Keratinocyte (primary cell): ENCODE results near the gene TULP1. TPM values are rescaled to one million over a fixed set of nuclear protein-coding genes. Genes with fewer than 3 reads are reported as not detected.

Experiments used
- DNase-seq: peaks from one replicate; pipeline ENCODE4 v3.0.0-alpha.2; 2011; ENCODE audit warnings: low read depth, missing footprints, low spot score
- FAIRE-seq: peaks from 2 replicates; lab custom pipeline; 2011; peaks lifted over from hg19 to GRCh38; lab: Jason Lieb, UNC
- H2AFZ ChIP-seq: 2 replicates; pipeline ENCODE4 v1.6.0; 2012; ENCODE audit warnings: low read length, control low read depth, inconsistent platforms; ENCODE audit not compliant: control insufficient read depth
- H3K27ac ChIP-seq: 2 replicates; pipeline ENCODE4 v1.5.1; 2011; ENCODE audit warnings: low read length; ENCODE audit not compliant: control insufficient read depth, insufficient read depth
- H3K27me3 ChIP-seq: 3 replicates; pipeline ENCODE4 v1.6.0; 2011; ENCODE audit warnings: low read length; ENCODE audit not compliant: control insufficient read depth, insufficient read depth; ENCODE audit errors: extremely low read depth
- H3K36me3 ChIP-seq, 2 experiments: 2 replicates in 1 of 2; 3 replicates in 1 of 2; pipeline ENCODE4 v1.5.1; 2011; ENCODE audit warnings: low read length in 2 of 2, mild to moderate bottlenecking in 1 of 2; ENCODE audit not compliant: control insufficient read depth in 2 of 2, insufficient read depth in 2 of 2; ENCODE audit errors: extremely low read depth in 1 of 2
- H3K4me1 ChIP-seq: 3 replicates; pipeline ENCODE4 v1.5.1; 2011; ENCODE audit warnings: low read length; ENCODE audit not compliant: control insufficient read depth, insufficient read depth; ENCODE audit errors: extremely low read depth
- H3K4me2 ChIP-seq: 3 replicates; pipeline ENCODE4 v1.6.0; 2011; ENCODE audit warnings: low read depth, low read length; ENCODE audit not compliant: control insufficient read depth, insufficient read depth; ENCODE audit errors: extremely low read depth
- H3K4me3 ChIP-seq, 3 experiments: fragments of 200-600 bp in 1 of 3; sonication (generic) in 1 of 3; 2 replicates in 2 of 3; 3 replicates in 1 of 3; pipeline ENCODE4 v1.5.1; 2011 to 2016; ENCODE audit warnings: low read length in 3 of 3, mild to moderate bottlenecking in 3 of 3, control low read depth in 2 of 3, inconsistent platforms in 1 of 3, low read depth in 1 of 3, mixed read lengths in 1 of 3, mixed run types in 1 of 3, moderate library complexity in 1 of 3; ENCODE audit not compliant: control insufficient read depth in 2 of 3, insufficient read depth in 2 of 3; ENCODE audit errors: extremely low read depth in 1 of 3
- H3K79me2 ChIP-seq: 2 replicates; pipeline ENCODE4 v1.6.0; 2012; ENCODE audit warnings: low read length; ENCODE audit not compliant: control insufficient read depth, insufficient read depth
- H3K9ac ChIP-seq: 3 replicates; pipeline ENCODE4 v1.6.0; 2011; ENCODE audit warnings: low read length; ENCODE audit not compliant: control insufficient read depth, insufficient read depth; ENCODE audit errors: extremely low read depth
- H3K9me1 ChIP-seq: 3 replicates; pipeline ENCODE4 v1.6.0; 2011; ENCODE audit warnings: low read length; ENCODE audit not compliant: control insufficient read depth, insufficient read depth; ENCODE audit errors: extremely low read depth
- H3K9me3 ChIP-seq: 2 replicates; pipeline ENCODE4 v1.5.1; 2012; ENCODE audit warnings: low read depth, low read length; ENCODE audit not compliant: control insufficient read depth
- H4K20me1 ChIP-seq: 3 replicates; pipeline ENCODE4 v1.6.0; 2011; ENCODE audit warnings: low read length; ENCODE audit not compliant: control insufficient read depth, insufficient read depth; ENCODE audit errors: extremely low read depth
- dilution Hi-C: fragments of 300-500 bp; cut with MboI; formaldehyde crosslinking; loops from one replicate; pipeline ENCODE4 v1.7.0; 2020; ENCODE audit warnings: low sequenced_read_pairs; ENCODE audit not compliant: extremely low pct_ligation_motif_present
- polyA plus RNA-seq, 5 experiments: library from polyadenylated mRNA; depleted of rRNA in 3 of 5; stranded (reverse) in 3 of 5; stranded (forward) in 1 of 5; unstranded in 1 of 5; fragments of >200 nt; gene quantifications; 1 replicate in 1 of 5; 2 replicates in 3 of 5; 3 replicates in 1 of 5; pipeline versions ENCODE4 v1.2.1 to v1.2.3, GENCODE V29; 2011 to 2012; ENCODE audit warnings: missing spikeins in 2 of 5, low read depth in 1 of 5, low replicate concordance in 1 of 5
- small RNA-seq, 3 experiments: library from RNA; depleted of rRNA; stranded (forward); fragments of <200 nt; gene quantifications; one replicate each; pipeline ENCODE3, GENCODE V24; 2012; ENCODE audit warnings: low read depth in 3 of 3, low replicate concordance in 1 of 3; ENCODE audit not compliant: insufficient read length in 3 of 3
- TF ChIP-seq, protein P1 (sequence below), 3 experiments: IDR thresholded peaks in 1 of 3; conservative IDR thresholded peaks in 1 of 3; optimal IDR thresholded peaks in 1 of 3; 2 replicates in 2 of 3; 3 replicates in 1 of 3; pipeline versions ENCODE3 to v1.5.1; 2011; ENCODE audit warnings: low read length in 3 of 3, mild to moderate bottlenecking in 3 of 3, moderate library complexity in 2 of 3, control low read depth in 1 of 3, inconsistent platforms in 1 of 3; ENCODE audit not compliant: insufficient read depth in 2 of 3; ENCODE audit errors: extremely low read depth in 1 of 3

The TULP1 gene
- polyA plus RNA-seq, 1 donor (not counting 4 experiments of a cell fraction or from before 2014, with no cell fraction given) = not detected

DNA sequence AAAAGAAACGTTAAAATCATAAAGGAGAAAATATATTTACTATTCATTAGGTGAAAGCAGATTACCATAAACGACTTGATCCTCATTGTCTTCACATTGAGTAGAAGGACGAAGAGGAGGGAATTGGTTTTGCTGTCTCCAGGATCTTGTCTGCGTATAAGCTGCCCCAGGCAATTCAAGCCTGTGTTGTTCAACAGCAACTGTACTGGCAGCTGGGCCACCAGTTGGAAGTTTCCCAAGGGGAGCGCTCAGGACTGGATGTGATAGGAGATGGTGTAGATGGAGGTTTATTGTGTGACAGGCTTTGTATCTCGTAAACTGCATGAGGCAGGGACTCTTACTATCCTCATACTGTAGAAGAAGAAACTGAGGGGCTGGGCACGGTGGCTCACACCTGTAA is 64.5 kb downstream of the TULP1 start:
- Histone ChIP-seq H3K79me2 (peaks cover 1% of the 10 kb centered on the region), H3K9me3 (no peaks in the 10 kb centered on the region), H2AFZ (no peak overlapping the region), H4K20me1 (no peaks in the 10 kb centered on the region), H3K27me3 (no peaks in the 10 kb centered on the region), H3K4me2 (no peak overlapping the region), H3K9me1 (no peaks in the 10 kb centered on the region), H3K9ac (no peak overlapping the region), H3K27ac (no peak overlapping the region), H3K4me1 (peaks cover 13% of the 10 kb centered on the region), H3K36me3 (no peaks in the 10 kb centered on the region), H3K4me3 (no peak overlapping the region)
- TF ChIP-seq, protein P1, sequence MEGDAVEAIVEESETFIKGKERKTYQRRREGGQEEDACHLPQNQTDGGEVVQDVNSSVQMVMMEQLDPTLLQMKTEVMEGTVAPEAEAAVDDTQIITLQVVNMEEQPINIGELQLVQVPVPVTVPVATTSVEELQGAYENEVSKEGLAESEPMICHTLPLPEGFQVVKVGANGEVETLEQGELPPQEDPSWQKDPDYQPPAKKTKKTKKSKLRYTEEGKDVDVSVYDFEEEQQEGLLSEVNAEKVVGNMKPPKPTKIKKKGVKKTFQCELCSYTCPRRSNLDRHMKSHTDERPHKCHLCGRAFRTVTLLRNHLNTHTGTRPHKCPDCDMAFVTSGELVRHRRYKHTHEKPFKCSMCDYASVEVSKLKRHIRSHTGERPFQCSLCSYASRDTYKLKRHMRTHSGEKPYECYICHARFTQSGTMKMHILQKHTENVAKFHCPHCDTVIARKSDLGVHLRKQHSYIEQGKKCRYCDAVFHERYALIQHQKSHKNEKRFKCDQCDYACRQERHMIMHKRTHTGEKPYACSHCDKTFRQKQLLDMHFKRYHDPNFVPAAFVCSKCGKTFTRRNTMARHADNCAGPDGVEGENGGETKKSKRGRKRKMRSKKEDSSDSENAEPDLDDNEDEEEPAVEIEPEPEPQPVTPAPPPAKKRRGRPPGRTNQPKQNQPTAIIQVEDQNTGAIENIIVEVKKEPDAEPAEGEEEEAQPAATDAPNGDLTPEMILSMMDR (optimal IDR thresholded peaks at IDR 0.05 in 1 of 3, IDR thresholded peaks at IDR 0.05 in 1 of 3, conservative IDR thresholded peaks at IDR 0.05 in 1 of 3; ENCODE audit: extremely low read depth in 1 of 3, insufficient read depth in 2 of 3, low read length in 3 of 3) = no peak
- FAIRE-seq (no peak), DNase-seq (no peak)
- dilution Hi-C loops = no loop called here

Small RNA genes lying within 50 kb of the gene (small RNA-seq; reads per million reads assigned to genes)
- 0 to 0.67 (median 0.07) reads per million in 3 experiments for gene MIR7111

Other genes starting within 250 kb of the TULP1 start
- 12.4 to 17.4 TPM (median 17.3 TPM) in 3 replicates for gene DEF6, start 215.1 kb downstream of the TULP1 start, polyA plus RNA-seq
- gene PPARD, start 170.3 kb downstream of the TULP1 start, polyA plus RNA-seq = 15.1 to 24.4 TPM (median 20.6 TPM) in 3 replicates
- gene FANCE, start 60.6 kb downstream of the TULP1 start, polyA plus RNA-seq = 4.2 to 6.4 TPM (median 5.8 TPM) in 3 replicates
- 2,190 to 2,462 TPM (median 2,432 TPM) in 3 replicates for gene RPL10A, start 44.5 kb downstream of the TULP1 start, polyA plus RNA-seq
- gene TEAD3, start 15.8 kb downstream of the TULP1 start, polyA plus RNA-seq = 5.7 to 11.1 TPM (median 8.0 TPM) in 3 replicates
- gene FKBP5, start 176.0 kb upstream of the TULP1 start, polyA plus RNA-seq = 48.0 to 88.3 TPM (median 59.0 TPM) in 3 replicates
- gene ARMC12, start 224.1 kb upstream of the TULP1 start, polyA plus RNA-seq = 0.34 to 1.7 TPM (median 0.54 TPM) in 3 replicates